ENCODE measurements around the gene WASF1.
A peak's percentile ranks its signal among the peaks of the same experiment; 100 is the strongest.

The WASF1 gene

DNA sequence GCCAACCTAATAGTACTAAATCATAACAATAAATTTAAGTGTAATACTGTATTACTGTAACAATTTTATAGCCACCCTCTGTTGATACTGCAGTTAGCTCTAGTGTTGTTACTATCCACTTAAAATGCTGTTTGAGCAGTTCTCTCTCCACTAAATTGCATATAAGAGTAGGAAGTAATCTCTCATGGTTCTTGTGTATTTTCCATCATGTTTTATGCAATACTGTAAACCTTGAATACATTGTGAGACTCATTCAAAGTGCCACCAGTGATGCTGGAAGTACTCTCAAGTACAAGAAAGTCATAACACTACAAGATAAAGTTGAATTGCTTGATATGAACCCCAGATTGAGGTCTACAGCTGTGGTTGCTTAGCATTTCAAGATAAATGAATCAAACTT lies 65.5 kb downstream of the WASF1 start:
- H3K27me3 ChIP-seq (ENCODE audit: control insufficient read depth, insufficient read depth, low read length): no peaks in the 10 kb centered on the region
- H3K4me1 ChIP-seq (ENCODE audit: control insufficient read depth, insufficient read depth, low read length): 0 out of 2 replicates have a peak, but pooled peaks cover 2% of the 10 kb centered on the region
- H3K9me3 ChIP-seq (ENCODE audit: control insufficient read depth, insufficient read depth, low read length): no peaks in the 10 kb centered on the region
- no peak overlapping the region for H3K27ac ChIP-seq (ENCODE audit: low read depth, low read length)
- H3K9ac ChIP-seq (ENCODE audit: low read depth, low read length): no peak overlapping the region
- H3K4me3 ChIP-seq (ENCODE audit: low read depth, low read length): no peak overlapping the region
- H3K36me3 ChIP-seq (ENCODE audit: control insufficient read depth, insufficient read depth, low read length): no peaks in the 10 kb centered on the region

GRCh38 chr6:110105296-110105695 lies 74.2 kb downstream of the WASF1 start:
- Histone ChIP-seq H3K9me3 (ENCODE audit: control insufficient read depth, insufficient read depth, low read length) (no peaks in the 10 kb centered on the region), H3K4me1 (ENCODE audit: control insufficient read depth, insufficient read depth, low read length) (no peaks in the 10 kb centered on the region), H3K4me3 (ENCODE audit: low read depth, low read length) (no peak overlapping the region), H3K27me3 (ENCODE audit: control insufficient read depth, insufficient read depth, low read length) (no peaks in the 10 kb centered on the region), H3K36me3 (ENCODE audit: control insufficient read depth, insufficient read depth, low read length) (peaks cover 45% of the 10 kb centered on the region), H3K27ac (ENCODE audit: low read depth, low read length) (no peak overlapping the region), H3K9ac (ENCODE audit: low read depth, low read length) (no peak overlapping the region)

GRCh38 chr6:110103260-110103659 lies 76.2 kb downstream of the WASF1 start:
- Histone ChIP-seq H3K27ac (ENCODE audit: low read depth, low read length) (no peak overlapping the region), H3K36me3 (ENCODE audit: control insufficient read depth, insufficient read depth, low read length) (peaks cover 52% of the 10 kb centered on the region), H3K4me1 (ENCODE audit: control insufficient read depth, insufficient read depth, low read length) (no peaks in the 10 kb centered on the region), H3K27me3 (ENCODE audit: control insufficient read depth, insufficient read depth, low read length) (no peaks in the 10 kb centered on the region), H3K4me3 (ENCODE audit: low read depth, low read length) (no peak overlapping the region), H3K9ac (ENCODE audit: low read depth, low read length) (no peak overlapping the region), H3K9me3 (ENCODE audit: control insufficient read depth, insufficient read depth, low read length) (no peaks in the 10 kb centered on the region)

DNA sequence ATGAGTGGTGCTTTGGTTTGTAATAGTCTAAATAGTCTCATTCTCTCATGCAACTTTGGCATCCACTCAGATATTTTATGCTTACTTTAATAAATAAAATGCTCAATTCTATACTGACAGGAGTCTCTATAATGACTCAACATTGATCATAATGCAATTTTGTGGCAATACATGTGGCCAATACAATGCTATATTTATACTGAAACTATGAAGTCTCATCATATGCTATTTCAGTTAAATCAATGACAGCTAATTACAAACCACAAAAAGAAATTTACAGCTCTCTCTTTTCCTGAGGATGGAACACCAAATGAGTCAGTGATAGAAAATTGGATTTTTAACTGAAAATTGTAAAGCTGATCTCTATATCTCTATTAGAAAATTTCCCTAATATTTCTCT lies 77.1 kb downstream of the WASF1 start:
- H3K27me3 ChIP-seq (ENCODE audit: control insufficient read depth, insufficient read depth, low read length): no peaks in the 10 kb centered on the region
- H3K4me1 ChIP-seq (ENCODE audit: control insufficient read depth, insufficient read depth, low read length): peaks cover 5% of the 10 kb centered on the region
- no peak overlapping the region for H3K4me3 ChIP-seq (ENCODE audit: low read depth, low read length)
- no peak overlapping the region for H3K9ac ChIP-seq (ENCODE audit: low read depth, low read length)
- H3K36me3 ChIP-seq (ENCODE audit: control insufficient read depth, insufficient read depth, low read length): peaks cover 48% of the 10 kb centered on the region
- no peaks in the 10 kb centered on the region for H3K9me3 ChIP-seq (ENCODE audit: control insufficient read depth, insufficient read depth, low read length)
- no peak overlapping the region for H3K27ac ChIP-seq (ENCODE audit: low read depth, low read length)

GRCh38 chr6:110101885-110102284 lies 77.6 kb downstream of the WASF1 start:
- no peak overlapping the region for H3K27ac ChIP-seq (ENCODE audit: low read depth, low read length)
- peaks cover 11% of the 10 kb centered on the region for H3K4me1 ChIP-seq (ENCODE audit: control insufficient read depth, insufficient read depth, low read length)
- H3K4me3 ChIP-seq (ENCODE audit: low read depth, low read length): no peak overlapping the region
- H3K27me3 ChIP-seq (ENCODE audit: control insufficient read depth, insufficient read depth, low read length): no peaks in the 10 kb centered on the region
- peaks cover 42% of the 10 kb centered on the region for H3K36me3 ChIP-seq (ENCODE audit: control insufficient read depth, insufficient read depth, low read length)
- H3K9ac ChIP-seq (ENCODE audit: low read depth, low read length): no peak overlapping the region
- no peaks in the 10 kb centered on the region for H3K9me3 ChIP-seq (ENCODE audit: control insufficient read depth, insufficient read depth, low read length)

DNA sequence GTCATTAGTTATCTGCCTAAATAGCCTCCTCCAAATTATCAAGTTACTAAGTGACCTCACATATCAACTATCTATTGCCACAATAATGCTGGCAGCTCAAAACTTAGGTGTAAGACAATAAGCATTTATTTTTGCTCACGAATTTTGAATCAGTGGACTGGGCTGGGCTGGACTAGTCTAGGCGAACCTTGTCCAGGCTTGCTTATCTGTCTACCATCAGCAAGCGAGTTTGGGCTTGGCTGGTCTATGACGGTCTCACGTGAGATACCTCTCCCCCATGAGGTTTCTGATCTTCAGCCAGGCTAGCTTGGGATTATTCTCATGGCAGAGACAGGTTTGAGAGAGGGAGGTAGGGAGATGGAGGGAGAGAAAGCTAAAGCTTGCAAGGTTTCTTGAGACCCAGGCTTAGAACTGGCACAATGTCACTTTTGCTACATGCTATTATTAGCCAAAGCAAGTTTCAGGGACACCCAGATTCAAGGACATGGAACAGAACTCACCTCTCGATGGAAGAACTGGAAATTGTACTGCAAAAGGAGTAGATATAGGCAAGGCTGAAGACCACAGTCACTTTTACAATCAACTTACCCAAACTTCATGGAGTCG lies 80.9 kb downstream of the WASF1 start:
- H3K9me3 ChIP-seq (ENCODE audit: control insufficient read depth, insufficient read depth, low read length): no peaks in the 10 kb centered on the region
- no peaks in the 10 kb centered on the region for H3K27me3 ChIP-seq (ENCODE audit: control insufficient read depth, insufficient read depth, low read length)
- H3K4me3 ChIP-seq (ENCODE audit: low read depth, low read length): no peak overlapping the region
- no peak overlapping the region for H3K9ac ChIP-seq (ENCODE audit: low read depth, low read length)
- peaks cover 15% of the 10 kb centered on the region for H3K4me1 ChIP-seq (ENCODE audit: control insufficient read depth, insufficient read depth, low read length)
- no peak overlapping the region for H3K27ac ChIP-seq (ENCODE audit: low read depth, low read length)
- H3K36me3 ChIP-seq (ENCODE audit: control insufficient read depth, insufficient read depth, low read length): peaks cover 34% of the 10 kb centered on the region

DNA sequence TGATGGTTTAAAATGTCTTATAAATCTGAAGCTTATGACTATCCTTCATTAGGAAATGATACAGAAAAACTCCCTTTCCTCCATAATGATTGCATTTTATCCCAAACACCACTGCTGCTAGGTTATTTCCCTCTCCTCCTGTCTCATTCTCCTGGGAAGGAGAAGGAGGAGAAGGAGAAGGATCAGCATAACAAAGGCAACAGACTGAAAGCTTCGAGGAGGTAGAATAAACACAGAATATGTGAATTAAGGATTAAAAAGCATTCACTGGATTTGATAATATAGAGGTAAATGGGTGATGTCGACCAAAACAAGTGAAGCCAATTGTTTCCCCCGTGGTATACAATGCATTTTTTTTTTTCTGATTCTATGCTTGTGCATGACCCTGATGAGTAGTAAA lies 82.0 kb downstream of the WASF1 start:
- Histone ChIP-seq H3K9me3 (ENCODE audit: control insufficient read depth, insufficient read depth, low read length) (no peaks in the 10 kb centered on the region), H3K4me3 (ENCODE audit: low read depth, low read length) (peak overlapping the region; percentile 10; the same call in 1 of the 2 replicates), H3K4me1 (ENCODE audit: control insufficient read depth, insufficient read depth, low read length) (peaks cover 15% of the 10 kb centered on the region), H3K9ac (ENCODE audit: low read depth, low read length) (no peak overlapping the region), H3K27me3 (ENCODE audit: control insufficient read depth, insufficient read depth, low read length) (no peaks in the 10 kb centered on the region), H3K27ac (ENCODE audit: low read depth, low read length) (peak overlapping the region; percentile 81), H3K36me3 (ENCODE audit: control insufficient read depth, insufficient read depth, low read length) (peaks cover 26% of the 10 kb centered on the region)

DNA sequence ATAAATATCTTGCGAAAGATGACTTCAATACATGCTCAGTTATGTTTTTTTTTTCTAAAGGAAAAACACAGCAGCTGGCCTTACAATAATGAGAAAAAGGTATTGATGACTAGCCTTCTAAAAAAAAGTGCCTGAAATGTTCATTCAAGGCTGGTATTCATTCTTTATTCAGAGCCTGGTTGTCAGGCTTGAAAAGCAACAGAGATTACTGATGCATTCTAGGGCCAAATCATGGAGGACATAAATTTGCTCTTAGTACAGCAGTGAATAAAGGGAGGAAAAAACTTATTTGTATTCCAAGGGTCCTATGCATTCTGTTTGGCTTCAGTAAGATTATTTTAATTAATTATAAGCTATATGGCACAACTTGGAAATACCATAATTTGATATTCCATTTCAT lies 83.5 kb downstream of the WASF1 start:
- Histone ChIP-seq H3K27me3 (ENCODE audit: control insufficient read depth, insufficient read depth, low read length) (no peaks in the 10 kb centered on the region), H3K9ac (ENCODE audit: low read depth, low read length) (no peak overlapping the region), H3K27ac (ENCODE audit: low read depth, low read length) (no peak overlapping the region), H3K9me3 (ENCODE audit: control insufficient read depth, insufficient read depth, low read length) (no peaks in the 10 kb centered on the region), H3K4me3 (ENCODE audit: low read depth, low read length) (no peak overlapping the region), H3K36me3 (ENCODE audit: control insufficient read depth, insufficient read depth, low read length) (peaks cover 16% of the 10 kb centered on the region), H3K4me1 (ENCODE audit: control insufficient read depth, insufficient read depth, low read length) (peaks cover 15% of the 10 kb centered on the region)

GRCh38 chr6:110095101-110095500 lies 84.4 kb downstream of the WASF1 start:
- Histone ChIP-seq H3K27me3 (ENCODE audit: control insufficient read depth, insufficient read depth, low read length) (no peaks in the 10 kb centered on the region), H3K4me1 (ENCODE audit: control insufficient read depth, insufficient read depth, low read length) (peaks cover 15% of the 10 kb centered on the region), H3K9me3 (ENCODE audit: control insufficient read depth, insufficient read depth, low read length) (no peaks in the 10 kb centered on the region), H3K36me3 (ENCODE audit: control insufficient read depth, insufficient read depth, low read length) (peaks cover 9% of the 10 kb centered on the region), H3K9ac (ENCODE audit: low read depth, low read length) (no peak overlapping the region), H3K27ac (ENCODE audit: low read depth, low read length) (no peak overlapping the region), H3K4me3 (ENCODE audit: low read depth, low read length) (no peak overlapping the region)

- peaks cover 15% of the 10 kb centered on the region for H3K4me1 ChIP-seq (ENCODE audit: control insufficient read depth, insufficient read depth, low read length)
- no peak overlapping the region for H3K9ac ChIP-seq (ENCODE audit: low read depth, low read length)
- no peaks in the 10 kb centered on the region for H3K27me3 ChIP-seq (ENCODE audit: control insufficient read depth, insufficient read depth, low read length)
- no peaks in the 10 kb centered on the region for H3K9me3 ChIP-seq (ENCODE audit: control insufficient read depth, insufficient read depth, low read length)
- H3K4me3 ChIP-seq (ENCODE audit: low read depth, low read length): no peak overlapping the region
- no peaks in the 10 kb centered on the region for H3K36me3 ChIP-seq (ENCODE audit: control insufficient read depth, insufficient read depth, low read length)
- H3K27ac ChIP-seq (ENCODE audit: low read depth, low read length): no peak overlapping the region
Measured at GRCh38 chr6:110093981-110094380, 85.5 kb downstream of the WASF1 start.

GRCh38 chr6:110090876-110091275 lies 88.6 kb downstream of the WASF1 start:
- Histone ChIP-seq H3K9ac (ENCODE audit: low read depth, low read length) (no peak overlapping the region), H3K4me1 (ENCODE audit: control insufficient read depth, insufficient read depth, low read length) (no peaks in the 10 kb centered on the region), H3K36me3 (ENCODE audit: control insufficient read depth, insufficient read depth, low read length) (no peaks in the 10 kb centered on the region), H3K27ac (ENCODE audit: low read depth, low read length) (no peak overlapping the region), H3K4me3 (ENCODE audit: low read depth, low read length) (no peak overlapping the region), H3K9me3 (ENCODE audit: control insufficient read depth, insufficient read depth, low read length) (no peaks in the 10 kb centered on the region), H3K27me3 (ENCODE audit: control insufficient read depth, insufficient read depth, low read length) (no peaks in the 10 kb centered on the region)
